ENCODE results near the gene MTAP.

DNA sequence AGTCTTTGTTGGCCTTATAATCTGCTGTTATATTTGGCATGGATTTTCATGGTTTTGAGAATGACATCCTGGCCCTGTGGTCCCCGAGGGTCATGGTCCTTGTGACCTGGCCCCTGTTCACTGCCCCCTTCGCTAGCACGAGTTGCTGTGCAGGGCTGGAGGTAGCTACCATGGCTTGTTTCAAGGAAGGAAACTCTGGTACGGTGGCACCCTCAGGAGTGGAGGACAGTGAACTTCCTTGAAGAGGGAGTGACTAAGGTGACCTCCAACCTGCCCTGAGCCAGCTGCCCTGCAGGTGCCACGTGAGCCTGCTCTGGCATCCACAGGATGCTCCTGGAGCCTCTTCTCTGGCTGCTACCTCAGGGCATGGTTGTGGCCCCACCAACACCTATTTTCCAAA, 62.1 kb downstream of the MTAP start:
- TF ChIP-seq, protein P1, sequence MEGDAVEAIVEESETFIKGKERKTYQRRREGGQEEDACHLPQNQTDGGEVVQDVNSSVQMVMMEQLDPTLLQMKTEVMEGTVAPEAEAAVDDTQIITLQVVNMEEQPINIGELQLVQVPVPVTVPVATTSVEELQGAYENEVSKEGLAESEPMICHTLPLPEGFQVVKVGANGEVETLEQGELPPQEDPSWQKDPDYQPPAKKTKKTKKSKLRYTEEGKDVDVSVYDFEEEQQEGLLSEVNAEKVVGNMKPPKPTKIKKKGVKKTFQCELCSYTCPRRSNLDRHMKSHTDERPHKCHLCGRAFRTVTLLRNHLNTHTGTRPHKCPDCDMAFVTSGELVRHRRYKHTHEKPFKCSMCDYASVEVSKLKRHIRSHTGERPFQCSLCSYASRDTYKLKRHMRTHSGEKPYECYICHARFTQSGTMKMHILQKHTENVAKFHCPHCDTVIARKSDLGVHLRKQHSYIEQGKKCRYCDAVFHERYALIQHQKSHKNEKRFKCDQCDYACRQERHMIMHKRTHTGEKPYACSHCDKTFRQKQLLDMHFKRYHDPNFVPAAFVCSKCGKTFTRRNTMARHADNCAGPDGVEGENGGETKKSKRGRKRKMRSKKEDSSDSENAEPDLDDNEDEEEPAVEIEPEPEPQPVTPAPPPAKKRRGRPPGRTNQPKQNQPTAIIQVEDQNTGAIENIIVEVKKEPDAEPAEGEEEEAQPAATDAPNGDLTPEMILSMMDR (CRISPR knock-in tag; IDR thresholded peaks at IDR 0.05): no peak
- TF ChIP-seq KLF11 (CRISPR knock-in tag; IDR thresholded peaks at IDR 0.05) (no peak), TEAD2 (CRISPR knock-in tag; IDR thresholded peaks at IDR 0.05) (no peak), SOX6 (IDR thresholded peaks at IDR 0.05) (no peak), SOX6 (CRISPR knock-in tag; IDR thresholded peaks at IDR 0.05) (no peak), RAD21 (CRISPR knock-in tag; IDR thresholded peaks at IDR 0.05) (no peak), ZNF766 (CRISPR knock-in tag; IDR thresholded peaks at IDR 0.05; ENCODE audit: borderline replicate concordance) (no peak), KDM1A (CRISPR knock-in tag; IDR thresholded peaks at IDR 0.05) (no peak), CHD2 (IDR thresholded peaks at IDR 0.05; ENCODE audit: low read depth, low read length) (no peak), ZNF274 (CRISPR knock-in tag; IDR thresholded peaks at IDR 0.05) (no peak), ZNF570 (CRISPR knock-in tag; IDR thresholded peaks at IDR 0.05; ENCODE audit: borderline replicate concordance) (no peak), ZNF547 (CRISPR knock-in tag; IDR thresholded peaks at IDR 0.05) (no peak)
- TF ChIP-seq, protein P2, sequence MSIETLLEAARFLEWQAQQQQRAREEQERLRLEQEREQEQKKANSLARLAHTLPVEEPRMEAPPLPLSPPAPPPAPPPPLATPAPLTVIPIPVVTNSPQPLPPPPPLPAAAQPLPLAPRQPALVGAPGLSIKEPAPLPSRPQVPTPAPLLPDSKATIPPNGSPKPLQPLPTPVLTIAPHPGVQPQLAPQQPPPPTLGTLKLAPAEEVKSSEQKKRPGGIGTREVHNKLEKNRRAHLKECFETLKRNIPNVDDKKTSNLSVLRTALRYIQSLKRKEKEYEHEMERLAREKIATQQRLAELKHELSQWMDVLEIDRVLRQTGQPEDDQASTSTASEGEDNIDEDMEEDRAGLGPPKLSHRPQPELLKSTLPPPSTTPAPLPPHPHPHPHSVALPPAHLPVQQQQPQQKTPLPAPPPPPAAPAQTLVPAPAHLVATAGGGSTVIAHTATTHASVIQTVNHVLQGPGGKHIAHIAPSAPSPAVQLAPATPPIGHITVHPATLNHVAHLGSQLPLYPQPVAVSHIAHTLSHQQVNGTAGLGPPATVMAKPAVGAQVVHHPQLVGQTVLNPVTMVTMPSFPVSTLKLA (IDR thresholded peaks at IDR 0.05): no peak
